CD4-positive, alpha-beta T cell treated with Interleukin-17A for 4 hours (primary cell): ENCODE data around the gene PFDN4.
"Not testable (repeated sequence)": the region's sequence is repeated elsewhere in the genome, so short reads cannot be mapped to it uniquely, and the experiment has no call there.

Experiments used
- DNase-seq: peaks from one replicate; pipeline ENCODE4 v3.0.0-alpha.2; 2020; ENCODE audit warnings: mixed read lengths

Gene PFDN4

DNA sequence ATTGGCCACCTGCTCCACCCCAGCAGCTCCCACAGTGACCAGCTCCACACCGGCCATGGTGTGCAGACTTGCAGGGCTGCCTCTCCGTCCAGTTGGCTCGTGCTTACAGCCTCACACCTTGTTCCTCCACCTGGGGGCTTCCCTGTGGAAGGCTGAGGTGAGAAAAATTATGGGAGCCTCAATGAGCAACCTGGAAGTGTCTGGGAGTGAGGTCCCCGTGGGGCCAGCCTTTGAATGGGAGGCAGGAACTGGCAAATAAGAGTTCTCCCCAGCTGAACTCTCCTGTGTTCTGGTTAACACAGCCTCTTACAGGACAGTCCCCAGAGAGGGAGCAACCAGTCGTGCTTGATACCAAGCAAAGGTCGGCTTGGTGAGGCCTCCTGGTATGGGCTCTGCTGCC lies 3.8 kb upstream of the PFDN4 start:
- DNase-seq: no peak

DNA sequence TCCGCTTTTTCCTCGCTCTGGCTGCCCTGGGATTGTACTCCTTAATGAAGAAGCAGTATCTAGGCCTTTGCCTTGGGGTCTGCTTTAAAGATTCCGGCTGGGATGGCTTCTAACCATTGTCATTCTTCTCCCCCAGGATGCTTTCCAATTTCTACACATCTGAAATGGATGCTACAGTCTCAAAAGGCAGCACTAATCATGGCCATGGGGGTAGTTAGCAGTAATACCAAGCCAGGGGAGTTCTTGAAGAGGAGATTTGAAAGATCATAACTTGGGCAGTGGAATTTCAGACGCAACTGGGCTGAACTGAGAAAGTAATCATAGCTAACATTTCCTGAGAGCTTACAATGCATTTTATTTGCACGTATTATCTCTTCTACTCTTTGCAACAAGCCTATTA lies 3.4 kb upstream of the PFDN4 start:
- DNase-seq: no peak

DNA sequence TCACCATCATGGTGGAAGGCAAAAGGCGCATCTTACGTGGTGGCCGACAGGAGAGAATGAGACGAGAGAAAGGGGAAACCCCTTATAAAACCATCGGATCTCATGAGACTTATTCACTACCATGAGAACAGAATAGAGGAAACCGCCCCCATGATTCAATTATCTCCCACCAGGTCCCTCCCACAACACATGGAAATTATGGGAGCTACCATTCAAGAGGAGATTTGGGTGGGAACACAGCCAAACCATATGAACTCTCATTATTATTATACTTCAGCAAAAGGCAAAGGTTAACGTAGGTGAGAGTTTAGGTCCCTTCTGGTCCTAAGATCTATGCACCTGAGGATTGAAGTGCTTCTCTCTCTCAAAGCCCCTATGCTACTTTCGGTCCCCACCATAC lies 2.4 kb upstream of the PFDN4 start:
- DNase-seq: no peak

- DNase-seq: no peak
Observed at GRCh38 chr20:54207053-54207742, 689 bp upstream of the PFDN4 start.

DNA sequence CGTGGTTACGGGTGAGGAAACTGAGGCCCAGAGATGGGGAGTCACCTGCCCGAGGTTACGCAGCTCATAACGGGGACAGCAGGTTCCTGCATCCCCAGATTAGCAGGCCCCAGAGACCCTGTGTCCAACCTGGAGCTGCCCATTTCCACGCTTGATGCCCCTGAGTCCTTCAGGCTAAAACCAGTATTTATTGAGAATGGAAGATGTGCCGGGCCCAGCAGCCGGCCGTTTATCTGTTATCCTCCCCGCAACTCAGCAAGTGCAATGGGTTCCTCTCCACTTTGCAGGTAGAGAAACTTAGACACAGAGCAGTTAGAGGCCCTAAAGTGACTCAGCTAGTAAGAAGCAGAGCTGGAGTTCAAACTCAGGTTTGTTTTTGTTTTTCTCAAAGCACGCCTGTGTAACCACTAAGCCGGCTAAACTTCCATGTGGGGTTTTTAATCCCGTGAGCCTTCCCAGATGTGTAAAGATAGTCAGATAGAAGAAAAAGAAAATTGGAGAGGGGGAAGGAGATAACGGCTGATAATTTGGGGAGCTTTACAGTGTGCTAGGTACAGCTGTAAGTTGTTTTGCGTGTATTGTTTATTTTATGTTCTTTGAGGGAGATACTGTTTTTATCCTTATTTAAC lies 775 bp downstream of the PFDN4 start:
- DNase-seq: no peak

DNA sequence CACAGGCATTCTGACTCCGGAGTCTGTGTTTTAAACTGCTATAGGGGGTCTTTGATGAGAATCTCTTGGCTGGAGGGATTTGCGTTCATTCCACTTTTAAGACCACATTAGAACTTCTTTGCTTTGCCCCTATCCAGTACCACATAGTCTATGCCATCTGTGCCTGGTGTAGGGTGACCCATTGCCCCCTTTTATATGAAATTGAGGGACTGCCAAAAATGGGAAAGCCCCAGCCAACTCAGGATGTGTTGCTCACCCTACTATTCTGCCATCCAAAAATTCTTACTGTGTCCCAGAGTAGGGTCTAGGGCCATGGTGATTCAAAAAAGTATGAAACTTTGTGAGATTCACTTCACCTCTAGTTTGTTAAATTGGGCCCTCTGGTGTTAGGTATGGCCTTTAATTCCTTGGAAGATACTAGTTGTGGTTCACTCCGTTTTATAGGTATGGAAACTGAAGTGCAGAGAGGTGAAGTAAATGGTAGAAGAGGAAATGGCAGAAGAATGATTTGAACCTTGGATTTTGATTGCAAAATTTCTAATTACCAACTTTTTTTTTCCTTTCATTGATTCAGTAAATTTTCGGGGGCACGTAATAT lies 1.4 kb downstream of the PFDN4 start:
- DNase-seq: no peak

DNA sequence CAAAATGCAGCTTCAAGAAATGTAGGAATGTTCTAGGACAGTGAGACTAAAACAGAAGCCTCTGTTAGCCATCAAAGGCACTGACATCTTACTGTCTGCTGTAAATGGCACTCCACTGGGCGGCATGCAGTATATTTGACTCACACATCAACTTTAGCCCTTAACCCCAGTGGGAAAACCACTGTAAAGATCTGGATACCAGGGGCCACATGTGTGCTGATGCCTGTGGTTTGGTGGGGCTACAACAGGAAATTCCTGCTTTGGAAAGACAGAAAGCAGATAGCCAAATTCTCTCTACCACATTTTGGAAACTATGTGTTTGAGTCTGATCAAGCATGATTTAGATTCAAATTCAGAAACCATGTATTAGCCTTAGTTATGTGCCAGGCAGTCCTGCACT lies 4.3 kb downstream of the PFDN4 start:
- DNase-seq: no peak

- no peak for DNase-seq
Observed at GRCh38 chr20:54212871-54213270, 5.0 kb downstream of the PFDN4 start.

GRCh38 chr20:54214566-54214965 lies 6.7 kb downstream of the PFDN4 start:
- no peak for DNase-seq

- no peak for DNase-seq
Observed at GRCh38 chr20:54215157-54215789, 7.4 kb downstream of the PFDN4 start.

DNA sequence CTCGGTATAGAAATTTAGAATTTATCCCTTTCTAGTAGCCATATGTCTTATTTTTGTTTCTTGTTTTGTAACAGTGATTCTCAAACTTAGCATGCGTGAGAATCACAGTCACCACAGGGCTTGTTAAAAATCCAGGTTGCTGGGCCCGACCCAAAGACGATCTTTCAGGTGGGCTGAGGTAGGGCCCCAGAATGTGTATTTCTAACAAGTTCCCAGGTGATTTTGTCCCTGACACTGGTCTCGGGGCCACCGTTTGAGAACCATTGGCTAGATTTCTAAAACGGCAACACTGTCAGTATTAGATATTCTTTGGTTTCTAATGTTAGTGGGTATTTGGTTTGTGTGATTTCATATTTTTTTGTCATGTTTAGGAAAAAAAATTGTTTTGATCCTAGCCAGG lies 9.9 kb downstream of the PFDN4 start:
- DNase-seq: no peak

- DNase-seq: no peak
Observed at GRCh38 chr20:54218470-54218869, 10.6 kb downstream of the PFDN4 start.

DNA sequence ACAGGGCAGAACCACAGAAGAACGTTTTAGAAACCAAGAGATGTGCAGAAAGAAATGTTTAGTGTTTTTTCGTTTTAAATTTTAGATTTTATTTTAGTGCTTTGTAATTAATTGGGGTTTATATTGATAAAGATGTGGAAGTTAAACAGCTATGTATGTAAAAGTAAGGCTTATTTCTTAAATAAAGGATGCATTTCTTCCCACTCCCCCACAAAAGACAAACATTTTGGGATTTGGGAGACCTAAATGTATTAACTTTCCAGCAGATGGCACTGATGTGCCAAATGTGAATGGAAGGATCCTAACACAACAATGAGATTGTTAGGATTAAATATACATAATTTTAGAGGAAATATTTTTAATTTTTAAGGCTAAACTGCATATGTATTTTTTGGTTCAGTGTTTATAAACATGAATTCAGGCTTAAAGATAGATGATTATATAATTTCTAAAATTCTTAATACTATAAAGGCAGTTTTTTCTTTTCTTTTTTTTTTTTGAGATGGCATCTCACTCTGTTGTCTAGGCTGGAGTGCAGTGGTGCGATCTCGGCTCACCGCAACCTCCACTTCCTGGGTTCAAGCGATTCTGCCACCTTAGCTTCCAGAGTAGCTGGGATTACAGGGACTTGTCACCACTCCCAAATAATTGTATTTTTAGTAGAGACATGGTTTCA lies 12.0 kb downstream of the PFDN4 start:
- no peak for DNase-seq

DNA sequence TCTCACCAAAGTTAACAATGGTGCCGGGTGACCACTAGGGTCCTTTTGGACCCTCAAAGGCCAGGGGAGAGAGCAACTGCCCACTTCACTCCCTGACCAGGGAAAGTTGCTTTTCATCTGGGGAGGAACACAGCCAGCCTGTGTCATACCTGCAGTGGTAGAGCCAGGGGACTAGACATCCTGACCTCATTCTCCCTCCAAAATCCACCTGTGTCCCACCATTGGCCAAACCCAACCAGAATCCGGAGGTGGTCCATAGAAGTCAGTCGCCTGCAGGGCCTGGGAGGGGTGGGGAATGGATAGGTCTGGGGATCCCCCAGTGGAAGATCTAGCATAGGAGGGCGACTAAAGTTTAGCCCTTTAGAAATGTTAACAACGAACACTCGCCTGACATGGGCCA lies 12.8 kb downstream of the PFDN4 start:
- DNase-seq: no peak

DNA sequence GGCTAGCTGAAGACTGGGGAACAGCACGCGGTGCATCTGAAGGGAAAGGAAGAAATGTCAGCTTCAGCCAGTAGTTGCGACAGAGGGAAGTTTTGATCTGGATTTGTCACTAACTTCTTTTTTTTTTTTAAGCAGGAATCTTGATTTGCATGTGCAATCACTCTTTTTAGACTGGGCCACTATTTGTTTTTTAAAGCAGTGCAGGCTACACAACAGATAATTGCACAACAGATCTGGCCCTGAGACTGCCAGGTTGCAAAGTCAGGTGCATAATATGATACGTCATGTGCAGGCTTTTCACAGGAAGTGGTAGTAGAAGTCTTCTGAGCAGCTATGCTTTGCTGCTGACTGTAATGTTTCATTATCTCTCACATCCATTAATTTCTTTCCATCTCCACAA lies 13.5 kb downstream of the PFDN4 start:
- no peak for DNase-seq

GRCh38 chr20:54221996-54222890 lies 14.4 kb downstream of the PFDN4 start:
- DNase-seq: no peak

DNA sequence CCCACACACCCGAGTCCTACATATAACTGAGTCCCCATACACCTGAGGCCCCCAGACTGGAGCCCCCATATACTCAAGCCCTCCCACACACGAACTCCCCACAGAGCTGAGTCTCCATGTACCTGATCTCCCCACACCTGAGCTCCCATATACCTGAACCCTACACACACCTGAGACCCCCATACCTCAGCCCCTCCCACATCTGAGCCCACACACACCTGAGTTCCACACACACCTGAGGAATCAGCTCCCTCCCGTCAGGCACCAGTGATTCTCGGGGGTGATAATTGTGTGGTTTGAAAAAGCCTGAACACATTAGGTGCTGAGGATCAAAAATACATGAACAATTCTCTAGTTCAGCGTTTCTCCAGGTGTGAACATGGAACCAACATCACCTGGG lies 15.4 kb downstream of the PFDN4 start:
- no peak for DNase-seq

DNA sequence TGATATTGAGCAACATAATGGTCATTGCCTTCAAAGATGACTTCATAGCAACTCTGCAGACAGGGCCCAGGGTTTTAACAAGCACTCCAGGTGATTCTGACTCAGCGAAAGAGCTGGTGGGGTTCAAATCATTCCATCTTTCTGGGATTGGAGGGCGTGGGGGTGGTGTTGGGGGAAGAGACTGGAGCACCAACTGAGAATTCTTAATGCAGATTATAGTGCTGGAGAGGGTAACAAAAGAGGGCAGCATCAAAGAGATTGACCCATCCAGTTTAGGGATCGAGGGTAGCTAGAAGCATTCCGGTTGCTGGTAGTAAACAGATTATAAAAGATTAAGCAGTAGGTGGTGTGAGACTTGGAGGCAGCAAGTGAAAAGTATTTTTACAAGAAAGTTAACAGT lies 15.9 kb downstream of the PFDN4 start:
- no peak for DNase-seq

DNA sequence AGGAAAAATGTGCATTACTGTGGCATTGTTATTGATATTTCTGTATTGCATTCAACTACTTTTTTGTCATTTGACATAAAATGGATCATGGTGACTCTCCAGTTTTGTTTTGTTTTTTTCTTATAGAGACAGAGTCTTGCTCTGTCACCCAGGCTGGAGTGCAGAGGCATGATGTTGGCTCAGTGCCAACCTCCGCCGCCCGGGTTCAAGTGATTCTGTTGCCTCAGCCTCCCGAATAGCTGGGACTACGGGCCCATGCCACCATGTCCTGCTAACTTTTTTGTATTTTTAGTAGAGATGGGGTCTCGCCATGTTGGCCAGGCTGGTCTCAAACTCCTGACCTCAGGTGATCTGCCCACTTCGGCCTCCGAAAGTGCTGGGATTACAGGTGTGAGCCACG lies 16.8 kb downstream of the PFDN4 start:
- not testable (repeated sequence) for DNase-seq

DNA sequence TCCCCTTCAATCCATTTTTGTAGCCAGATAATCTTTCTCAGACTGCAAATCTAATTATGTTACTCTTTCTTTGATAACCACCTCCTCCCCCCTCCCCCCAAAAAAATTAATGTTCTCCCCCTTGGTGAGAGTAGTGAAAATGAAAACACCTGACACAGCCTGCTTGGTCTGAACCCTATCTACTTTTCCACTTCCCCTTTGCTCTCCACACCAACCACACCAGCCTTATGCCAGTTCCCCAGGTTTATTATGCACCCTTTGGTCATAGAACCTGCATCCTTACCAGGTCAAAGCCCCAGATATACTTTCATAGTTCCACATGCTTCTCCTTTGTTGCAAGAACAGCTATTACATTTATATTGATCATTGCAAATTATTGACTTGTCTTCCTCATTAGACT lies 19.4 kb downstream of the PFDN4 start:
- no peak for DNase-seq

DNA sequence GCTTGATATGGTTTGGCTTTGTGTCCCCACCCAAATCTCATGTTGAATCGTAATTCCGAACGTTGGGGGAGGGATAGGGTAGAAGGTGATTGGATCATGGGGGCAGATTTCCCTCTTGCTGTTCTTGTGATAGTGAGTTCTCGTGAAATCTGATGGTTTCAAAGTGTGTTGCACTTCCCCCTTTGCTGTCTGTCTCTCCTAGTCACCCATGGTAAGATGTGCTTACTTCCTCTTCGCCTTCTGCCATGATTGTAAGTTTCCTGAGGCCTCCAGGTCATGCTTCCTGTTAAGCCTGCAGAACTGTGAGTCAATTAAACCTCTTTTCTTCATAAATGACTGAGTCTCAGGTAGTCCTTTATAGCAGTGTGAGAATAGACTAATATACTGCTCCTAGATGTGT lies 19.9 kb downstream of the PFDN4 start:
- no peak for DNase-seq

DNA sequence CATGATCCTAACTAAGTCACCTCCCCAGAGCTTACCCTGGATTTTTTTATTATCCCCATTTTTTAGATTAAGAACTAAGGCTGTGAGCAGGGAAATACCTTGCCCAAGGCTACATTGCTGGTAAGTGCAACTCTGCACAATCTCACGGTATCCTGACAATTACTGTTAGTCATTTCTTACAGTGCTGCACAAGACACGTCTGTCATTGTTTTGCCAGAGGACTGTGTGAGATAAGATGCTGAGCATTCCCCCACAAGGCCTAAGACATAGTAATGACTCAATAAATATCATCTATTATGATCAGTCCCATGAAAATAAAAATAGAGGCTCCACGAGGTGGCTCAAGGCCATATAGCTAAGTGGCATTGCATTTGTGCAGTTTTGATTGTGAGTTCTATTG lies 21.0 kb downstream of the PFDN4 start:
- no peak for DNase-seq
